Activated T-cell treated with anti-CD3 and anti-CD28 coated beads, Interleukin-2, amount 50 U/mL, for 24 hours (primary cell): ENCODE data around the gene PRKAA2.
"Not testable (repeated sequence)": the region's sequence is repeated elsewhere in the genome, so short reads cannot be mapped to it uniquely, and the experiment has no call there.

ENCODE experiments used
- DNase-seq: peaks from one replicate; pipeline ENCODE4 v3.0.0-alpha.2; 2020
- H3K27ac Mint-ChIP-seq: 2 replicates; pipeline ENCODE4 v1.8.0; 2020; ENCODE audit warnings: mild to moderate bottlenecking, mixed read lengths
- H3K27me3 Mint-ChIP-seq: 2 replicates; pipeline ENCODE4 v1.8.0; 2020; ENCODE audit warnings: mixed read lengths
- H3K36me3 Mint-ChIP-seq: 2 replicates; pipeline ENCODE4 v1.8.0; 2020; ENCODE audit warnings: low read depth, mixed read lengths
- H3K4me1 Mint-ChIP-seq: 2 replicates; pipeline ENCODE4 v1.8.0; 2020; ENCODE audit warnings: low read depth, mixed read lengths
- H3K4me3 Mint-ChIP-seq: 2 replicates; pipeline ENCODE4 v1.8.0; 2020; ENCODE audit warnings: mild to moderate bottlenecking, moderate library complexity, mixed read lengths
- H3K9me3 Mint-ChIP-seq: 2 replicates; pipeline ENCODE4 v1.8.0; 2020; ENCODE audit warnings: mixed read lengths

PRKAA2 gene

GRCh38 chr1:56644919-56645676, at the start of gene PRKAA2:
TSS of gene PRKAA2 (plus strand) at chr1:56645314. CDS start at chr1:56645388, 74 bp downstream.
- no peaks in the 10 kb centered on the region for H3K36me3 Mint-ChIP-seq
- peak; percentile 30 for DNase-seq
- H3K27ac Mint-ChIP-seq = no peak within 1 kb of the TSS
- peaks cover 12% of the 10 kb centered on the region for H3K4me1 Mint-ChIP-seq
- H3K4me3 Mint-ChIP-seq = peak within 1 kb of the TSS; percentile 55
- H3K27me3 Mint-ChIP-seq = peaks cover 69% of the 10 kb centered on the region
- H3K9me3 Mint-ChIP-seq = no peaks in the 10 kb centered on the region

DNA sequence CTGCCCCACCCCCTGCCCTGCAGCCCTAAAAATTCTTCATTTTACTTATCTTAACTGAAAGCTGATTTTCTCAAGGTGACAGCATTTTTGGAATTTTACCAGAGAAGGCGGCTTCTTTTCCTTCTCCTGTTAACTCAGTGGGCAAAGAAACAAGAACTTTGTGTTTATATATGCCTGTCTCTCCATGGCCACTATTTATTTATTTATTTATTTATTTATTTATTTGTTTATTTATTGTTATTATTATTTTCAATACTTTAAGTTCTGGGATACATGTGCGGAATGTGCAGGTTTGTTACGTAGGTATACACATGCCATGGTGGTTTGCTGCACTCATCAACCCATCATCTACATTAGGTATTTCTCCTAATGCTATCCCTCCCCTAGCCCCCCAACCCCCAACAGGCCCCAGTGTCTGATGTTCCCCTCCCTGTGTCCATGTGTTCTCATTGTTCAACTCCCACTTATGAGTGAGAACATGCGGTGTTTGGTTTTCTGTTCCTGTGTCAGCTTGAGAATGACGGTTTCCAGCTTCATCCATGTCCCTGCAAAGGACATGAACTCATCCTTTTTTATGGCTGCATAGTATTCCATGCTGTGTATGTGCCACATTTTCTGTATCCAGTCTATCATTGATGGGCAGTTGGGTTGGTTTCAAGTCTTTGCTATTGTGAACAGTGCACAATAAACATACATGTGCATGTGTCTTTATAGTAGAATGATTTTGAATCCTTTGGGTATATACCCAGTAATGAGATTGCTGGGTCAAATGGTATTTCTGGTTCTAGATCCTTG, 49.5 kb upstream of the PRKAA2 start:
- not testable (repeated sequence) for H3K27ac Mint-ChIP-seq, DNase-seq, H3K36me3 Mint-ChIP-seq, H3K9me3 Mint-ChIP-seq, H3K4me3 Mint-ChIP-seq, H3K27me3 Mint-ChIP-seq, H3K4me1 Mint-ChIP-seq

DNA sequence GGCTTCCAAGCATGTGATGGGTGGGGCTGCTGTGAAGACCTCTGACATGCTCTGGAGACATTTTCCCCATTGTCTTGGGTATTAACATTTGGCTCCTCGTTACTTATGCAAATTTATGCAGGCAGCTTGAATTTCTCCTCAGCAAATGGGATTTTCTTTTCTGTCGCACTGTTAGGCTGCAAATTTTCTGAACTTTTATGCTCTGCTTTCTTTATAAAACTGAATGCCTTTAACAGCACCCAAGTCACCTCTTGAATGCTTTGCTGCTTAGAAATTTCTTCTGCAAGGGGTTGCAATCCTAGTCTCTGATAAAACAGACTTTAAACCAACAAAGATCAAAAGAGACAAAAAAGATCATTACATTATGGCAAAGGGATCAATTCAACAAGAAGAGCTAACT, 35.0 kb upstream of the PRKAA2 start:
- H3K27me3 Mint-ChIP-seq, H3K9me3 Mint-ChIP-seq, H3K27ac Mint-ChIP-seq, DNase-seq, H3K4me3 Mint-ChIP-seq, H3K4me1 Mint-ChIP-seq, H3K36me3 Mint-ChIP-seq: not testable (repeated sequence)

- H3K4me1 Mint-ChIP-seq, H3K27me3 Mint-ChIP-seq, H3K27ac Mint-ChIP-seq, H3K4me3 Mint-ChIP-seq, H3K36me3 Mint-ChIP-seq, H3K9me3 Mint-ChIP-seq, DNase-seq: not testable (repeated sequence)
These were observed 34.3 kb upstream of the PRKAA2 start for GRCh38 chr1:56610770-56611169.

DNA sequence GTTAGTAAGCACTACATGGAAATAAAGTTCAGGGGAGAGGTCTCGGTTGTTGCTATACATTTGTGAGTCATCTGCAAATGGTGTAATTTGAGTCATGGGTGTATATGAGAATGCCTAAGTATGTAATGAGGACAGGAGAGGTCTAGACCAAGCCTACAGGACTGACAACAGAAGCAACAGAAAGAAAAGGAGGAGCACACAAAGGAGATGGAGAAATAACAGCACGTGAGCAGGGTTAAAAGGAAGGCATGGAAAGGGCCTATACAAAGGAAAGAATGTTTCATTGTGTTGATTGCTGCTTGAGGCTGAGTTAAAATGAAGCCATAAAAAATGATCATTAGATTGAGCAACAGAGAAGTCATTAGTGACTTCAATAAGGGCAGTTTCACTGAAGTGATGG, 28.0 kb upstream of the PRKAA2 start:
- no peaks in the 10 kb centered on the region for H3K4me1 Mint-ChIP-seq
- H3K4me3 Mint-ChIP-seq = no peak overlapping the region
- no peaks in the 10 kb centered on the region for H3K27me3 Mint-ChIP-seq
- no peaks in the 10 kb centered on the region for H3K36me3 Mint-ChIP-seq
- peaks cover 2% of the 10 kb centered on the region for H3K9me3 Mint-ChIP-seq
- H3K27ac Mint-ChIP-seq = no peak overlapping the region
- DNase-seq = no peak

DNA sequence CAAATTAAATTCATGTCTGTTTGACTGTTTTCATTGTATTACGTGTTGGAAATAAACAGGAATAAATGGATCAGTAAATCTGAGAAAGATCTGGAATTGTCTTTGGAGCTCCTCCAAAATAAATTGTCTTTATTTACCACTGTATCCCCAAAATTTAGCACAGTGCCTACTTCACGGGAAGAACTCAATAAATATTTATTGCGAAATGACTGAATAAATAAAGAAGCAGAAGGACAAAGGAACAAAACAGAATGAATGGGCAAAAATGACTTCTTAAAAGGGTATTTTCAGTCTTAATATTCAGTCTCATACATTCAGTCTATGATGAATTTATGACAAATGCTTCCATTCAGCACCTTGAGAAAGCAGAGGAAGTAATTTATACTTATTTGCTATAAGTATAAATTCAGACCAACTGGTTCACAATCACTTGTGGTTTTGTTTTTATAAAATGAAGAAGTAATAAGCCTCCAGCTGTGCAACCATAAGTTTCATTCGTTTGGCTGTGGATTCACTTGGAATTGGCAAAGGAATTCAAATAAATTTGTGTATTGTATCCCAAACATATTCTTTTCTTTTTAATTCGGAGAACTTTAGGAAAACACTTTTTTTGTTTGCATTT, 19.2 kb upstream of the PRKAA2 start:
- H3K27me3 Mint-ChIP-seq = peaks cover 14% of the 10 kb centered on the region
- no peak for DNase-seq
- H3K9me3 Mint-ChIP-seq = peaks cover 2% of the 10 kb centered on the region
- H3K4me3 Mint-ChIP-seq = no peak overlapping the region
- no peaks in the 10 kb centered on the region for H3K4me1 Mint-ChIP-seq
- H3K36me3 Mint-ChIP-seq = no peaks in the 10 kb centered on the region
- no peak overlapping the region for H3K27ac Mint-ChIP-seq

DNA sequence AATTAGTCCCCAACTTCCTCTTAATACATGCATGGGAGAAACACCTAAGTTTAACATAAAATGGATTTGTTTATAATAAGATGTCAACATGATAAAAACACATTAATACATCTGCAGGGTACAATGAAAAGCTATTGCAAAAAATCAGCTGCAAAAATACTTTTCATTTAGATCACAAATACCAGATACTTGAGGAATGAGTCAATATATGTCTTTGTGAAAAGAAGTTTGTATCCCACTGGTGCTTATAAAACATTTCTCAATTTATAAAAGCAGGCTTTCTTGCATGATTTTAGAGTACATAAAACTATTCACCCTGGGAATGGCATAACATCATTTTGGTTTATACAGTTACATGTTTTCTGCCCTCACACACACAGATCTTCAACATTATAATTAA, 18.6 kb upstream of the PRKAA2 start:
- Mint-ChIP-seq H3K9me3 (peaks cover 2% of the 10 kb centered on the region), H3K4me1 (no peaks in the 10 kb centered on the region), H3K4me3 (no peak overlapping the region), H3K27ac (no peak overlapping the region), H3K36me3 (no peaks in the 10 kb centered on the region), H3K27me3 (peaks cover 14% of the 10 kb centered on the region)
- no peak for DNase-seq

DNA sequence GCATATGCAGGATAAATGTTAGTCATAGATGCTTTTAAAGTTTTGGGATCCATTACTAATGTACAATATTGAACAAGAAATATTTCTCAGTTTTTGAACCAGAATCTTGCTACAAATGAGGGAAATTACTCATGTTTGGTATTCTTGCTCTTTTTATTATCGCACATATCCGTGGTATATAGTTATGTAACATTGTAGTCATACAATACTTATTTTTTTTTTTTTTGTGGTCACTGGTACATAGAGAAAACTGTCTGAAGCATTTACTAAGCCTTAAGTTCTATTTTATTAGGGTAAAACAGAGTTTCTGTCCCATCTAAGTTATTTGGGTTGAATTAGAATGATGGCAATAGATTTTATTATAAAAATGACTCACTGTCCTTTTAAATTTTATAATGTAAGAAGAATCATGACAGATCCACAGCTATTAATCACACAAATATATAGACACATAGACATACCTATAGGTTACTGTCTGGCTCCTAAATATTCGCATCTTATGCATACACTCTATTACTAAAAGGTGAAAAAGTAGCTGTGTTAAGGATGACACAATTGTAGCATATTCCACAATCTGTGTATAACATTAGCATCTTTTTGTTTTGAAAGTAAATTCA, 18.0 kb upstream of the PRKAA2 start:
- Mint-ChIP-seq H3K4me3 (no peak overlapping the region), H3K27me3 (peaks cover 14% of the 10 kb centered on the region), H3K27ac (no peak overlapping the region), H3K36me3 (no peaks in the 10 kb centered on the region), H3K9me3 (peaks cover 2% of the 10 kb centered on the region), H3K4me1 (no peaks in the 10 kb centered on the region)
- no peak for DNase-seq

DNA sequence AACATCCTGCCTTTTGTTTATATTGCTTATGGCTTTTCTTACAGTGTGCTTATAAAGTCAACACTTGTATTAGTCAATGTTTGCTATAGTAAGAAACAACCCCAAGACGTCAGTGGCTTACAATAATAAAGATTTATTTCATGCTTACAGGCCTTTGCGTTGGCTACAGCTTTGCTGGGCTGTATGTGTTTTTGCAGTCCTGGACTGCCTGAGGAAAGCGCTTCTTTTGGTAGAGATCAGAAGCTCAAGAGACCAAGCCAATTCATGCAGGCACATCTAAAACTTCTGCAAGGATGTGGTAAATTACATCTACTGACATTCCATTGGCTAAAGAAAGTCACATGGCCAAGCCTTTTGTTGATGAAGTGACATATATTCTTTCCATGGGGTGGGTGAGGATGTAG, 17.5 kb upstream of the PRKAA2 start:
- peaks cover 18% of the 10 kb centered on the region for H3K27me3 Mint-ChIP-seq
- peaks cover 2% of the 10 kb centered on the region for H3K9me3 Mint-ChIP-seq

GRCh38 chr1:56630786-56631185, 14.3 kb upstream of the PRKAA2 start:
- H3K27me3 Mint-ChIP-seq = peaks cover 14% of the 10 kb centered on the region
- H3K27ac Mint-ChIP-seq = no peak overlapping the region
- no peak for DNase-seq
- H3K36me3 Mint-ChIP-seq = no peaks in the 10 kb centered on the region
- no peaks in the 10 kb centered on the region for H3K4me1 Mint-ChIP-seq
- H3K4me3 Mint-ChIP-seq = no peak overlapping the region
- H3K9me3 Mint-ChIP-seq = no peaks in the 10 kb centered on the region

More for the DNA sequence above, 17.5 kb upstream of the PRKAA2 start:
- H3K27ac Mint-ChIP-seq = no peak overlapping the region
- H3K36me3 Mint-ChIP-seq = no peaks in the 10 kb centered on the region
- H3K4me1 Mint-ChIP-seq = no peaks in the 10 kb centered on the region
- no peak for DNase-seq
- no peak overlapping the region for H3K4me3 Mint-ChIP-seq

- no peak overlapping the region for H3K27ac Mint-ChIP-seq
- no peak for DNase-seq
- H3K4me1 Mint-ChIP-seq = no peaks in the 10 kb centered on the region
- peaks cover 14% of the 10 kb centered on the region for H3K27me3 Mint-ChIP-seq
- no peaks in the 10 kb centered on the region for H3K36me3 Mint-ChIP-seq
- H3K9me3 Mint-ChIP-seq = no peaks in the 10 kb centered on the region
- no peak overlapping the region for H3K4me3 Mint-ChIP-seq
These were observed 13.2 kb upstream of the PRKAA2 start for GRCh38 chr1:56631901-56632300.

GRCh38 chr1:56634981-56635380, 10.1 kb upstream of the PRKAA2 start:
- H3K27me3 Mint-ChIP-seq = peaks cover 7% of the 10 kb centered on the region
- H3K9me3 Mint-ChIP-seq = no peaks in the 10 kb centered on the region
- no peak overlapping the region for H3K27ac Mint-ChIP-seq
- no peak for DNase-seq
- no peaks in the 10 kb centered on the region for H3K36me3 Mint-ChIP-seq
- H3K4me3 Mint-ChIP-seq = no peak overlapping the region
- H3K4me1 Mint-ChIP-seq = no peaks in the 10 kb centered on the region

DNA sequence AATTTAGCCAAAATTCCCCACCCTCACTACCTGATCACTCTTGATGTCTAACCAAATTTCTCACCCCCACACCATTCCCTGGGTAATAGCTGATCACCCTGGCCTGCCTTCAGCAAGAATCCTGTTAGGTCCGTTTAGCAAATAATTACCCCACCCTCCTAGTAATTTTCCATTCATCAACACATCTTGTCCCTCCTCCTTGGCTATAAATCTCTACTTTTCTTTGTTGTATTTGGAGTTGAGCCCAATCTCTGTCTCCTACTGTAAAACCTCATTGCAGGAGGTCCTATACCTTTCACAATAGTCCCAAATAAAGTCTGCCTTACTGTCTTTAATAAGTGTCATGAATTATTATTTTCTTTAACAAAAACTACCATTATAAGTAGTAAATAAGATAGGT, 6.9 kb upstream of the PRKAA2 start:
- DNase-seq = no peak
- Mint-ChIP-seq H3K27me3 (peaks cover 17% of the 10 kb centered on the region), H3K9me3 (no peaks in the 10 kb centered on the region), H3K36me3 (no peaks in the 10 kb centered on the region), H3K27ac (no peak overlapping the region), H3K4me1 (no peaks in the 10 kb centered on the region), H3K4me3 (no peak overlapping the region)

DNA sequence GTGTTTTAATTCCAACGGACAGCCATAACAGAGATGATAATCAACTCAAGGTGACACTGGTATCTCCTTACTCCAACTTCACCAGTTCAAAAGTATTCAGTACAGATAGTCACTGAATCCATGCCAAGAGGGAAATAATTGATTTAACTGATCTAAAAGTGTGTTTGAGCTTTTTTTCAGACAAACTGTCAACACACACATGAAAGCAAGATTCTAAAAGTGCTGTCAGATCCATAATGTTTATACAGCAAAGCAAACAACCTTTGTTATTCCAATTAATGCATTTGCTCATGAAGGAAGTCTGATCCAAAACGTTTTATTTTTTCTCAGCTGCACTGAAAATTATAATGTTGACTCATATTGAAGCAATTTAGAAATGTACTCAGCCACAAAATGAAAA, 5.9 kb upstream of the PRKAA2 start:
- Mint-ChIP-seq H3K36me3 (no peaks in the 10 kb centered on the region), H3K27ac (no peak overlapping the region)

More for the DNA sequence above, 5.9 kb upstream of the PRKAA2 start:
- DNase-seq = no peak
- Mint-ChIP-seq H3K4me1 (peaks cover under 1% of the 10 kb centered on the region), H3K4me3 (no peak overlapping the region), H3K27me3 (peaks cover 23% of the 10 kb centered on the region), H3K9me3 (no peaks in the 10 kb centered on the region)
